ENCODE results near the gene SORL1. TPM values are rescaled to one million over a fixed set of nuclear protein-coding genes. Genes with fewer than 3 reads are reported as not detected.

The SORL1 gene
- total RNA-seq, 4 donors from 2014 or later = 12.1 to 42.8 (median 21.0) TPM

GRCh38 chr11:121555121-121555520 is 103.0 kb downstream of the SORL1 start:
- Histone ChIP-seq H3K27me3 (no peaks in the 10 kb centered on the region), H3K9me3 (no peaks in the 10 kb centered on the region), H3K27ac (no peak overlapping the region), H3K4me1 (peaks cover 6% of the 10 kb centered on the region), H3K36me3 (peaks cover 3% of the 10 kb centered on the region), H3K4me3 (no peak overlapping the region)
- no peak for TF ChIP-seq CTCF (IDR thresholded peaks at IDR 0.05)
- no peak for TF ChIP-seq EP300 (IDR thresholded peaks at IDR 0.05)
- TF ChIP-seq POLR2AphosphoS5 (IDR thresholded peaks at IDR 0.05) = no peak
- TF ChIP-seq POLR2A (IDR thresholded peaks at IDR 0.05) = no peak
- no peak for DNase-seq (ENCODE audit: low spot score in 2 of 2)
- 37% methylated on average over 5 of the region's 5 CpGs for WGBS

GRCh38 chr11:121556937-121557336 is 104.8 kb downstream of the SORL1 start:
- peaks cover 3% of the 10 kb centered on the region for H3K36me3 ChIP-seq
- no peak for DNase-seq (ENCODE audit: low spot score in 2 of 2)

GRCh38 chr11:121557348-121557747 is 105.2 kb downstream of the SORL1 start:
- 82% methylated on average over 8 of the region's 8 CpGs for WGBS
- H3K4me3 ChIP-seq = no peak overlapping the region
- DNase-seq (ENCODE audit: low spot score in 2 of 2) = no peak
- no peaks in the 10 kb centered on the region for H3K4me1 ChIP-seq
- H3K36me3 ChIP-seq = peaks cover 3% of the 10 kb centered on the region
- TF ChIP-seq CTCF (IDR thresholded peaks at IDR 0.05) (no peak), POLR2AphosphoS5 (IDR thresholded peaks at IDR 0.05) (no peak), POLR2A (IDR thresholded peaks at IDR 0.05) (no peak), EP300 (IDR thresholded peaks at IDR 0.05) (no peak)
- no peaks in the 10 kb centered on the region for H3K9me3 ChIP-seq
- H3K27ac ChIP-seq = no peak overlapping the region
- H3K27me3 ChIP-seq = no peaks in the 10 kb centered on the region

More at GRCh38 chr11:121556937-121557336, 104.8 kb downstream of the SORL1 start:
- Histone ChIP-seq H3K27ac (no peak overlapping the region), H3K4me1 (no peaks in the 10 kb centered on the region), H3K4me3 (no peak overlapping the region), H3K27me3 (no peaks in the 10 kb centered on the region), H3K9me3 (no peaks in the 10 kb centered on the region)
- 97% methylated on average over 7 of the region's 7 CpGs for WGBS
- no peak for TF ChIP-seq CTCF (IDR thresholded peaks at IDR 0.05)
- TF ChIP-seq EP300 (IDR thresholded peaks at IDR 0.05) = no peak
- no peak for TF ChIP-seq POLR2AphosphoS5 (IDR thresholded peaks at IDR 0.05)
- no peak for TF ChIP-seq POLR2A (IDR thresholded peaks at IDR 0.05)

- H3K9me3 ChIP-seq = no peaks in the 10 kb centered on the region
- H3K27me3 ChIP-seq = no peaks in the 10 kb centered on the region
- H3K4me3 ChIP-seq = no peak overlapping the region
- WGBS = 96% methylated on average over 6 of the region's 6 CpGs
- H3K36me3 ChIP-seq = peaks cover 3% of the 10 kb centered on the region
- DNase-seq (ENCODE audit: low spot score in 2 of 2) = no peak
- no peaks in the 10 kb centered on the region for H3K4me1 ChIP-seq
- no peak for TF ChIP-seq EP300 (IDR thresholded peaks at IDR 0.05)
- no peak for TF ChIP-seq CTCF (IDR thresholded peaks at IDR 0.05)
- no peak for TF ChIP-seq POLR2A (IDR thresholded peaks at IDR 0.05)
- no peak for TF ChIP-seq POLR2AphosphoS5 (IDR thresholded peaks at IDR 0.05)
- H3K27ac ChIP-seq = no peak overlapping the region
These were observed 107.6 kb downstream of the SORL1 start for GRCh38 chr11:121559606-121560200.

GRCh38 chr11:121560236-121560635 is 108.1 kb downstream of the SORL1 start:
- DNase-seq (ENCODE audit: low spot score in 2 of 2) = no peak
- H3K27ac ChIP-seq = no peak overlapping the region
- no peaks in the 10 kb centered on the region for H3K9me3 ChIP-seq
- H3K4me1 ChIP-seq = no peaks in the 10 kb centered on the region
- no peak overlapping the region for H3K4me3 ChIP-seq
- no peak for TF ChIP-seq POLR2AphosphoS5 (IDR thresholded peaks at IDR 0.05)
- no peak for TF ChIP-seq CTCF (IDR thresholded peaks at IDR 0.05)
- TF ChIP-seq EP300 (IDR thresholded peaks at IDR 0.05) = no peak
- no peak for TF ChIP-seq POLR2A (IDR thresholded peaks at IDR 0.05)
- no peaks in the 10 kb centered on the region for H3K27me3 ChIP-seq
- peaks cover under 1% of the 10 kb centered on the region for H3K36me3 ChIP-seq

Measured in suprapubic skin (tissue), 4 donors.